MCF 10A (cell line): ENCODE measurements around the gene MAPK14. TPM values are rescaled to one million over a fixed set of nuclear protein-coding genes. Genes with fewer than 3 reads are reported as not detected.

Experiments
- BruUV-seq: library from RNA; stranded (reverse); fragments of 400-500 nt; replicated peaks from 2 replicates; lab custom pipeline; 2021; lab: Mats Ljungman, UMichigan
- CTCF ChIA-PET: fragments of 300-600 bp; sonication (Branson Sonifier 250); formaldehyde crosslinking; extraction: SDS; loops from one replicate; lab custom pipeline; 2021; ENCODE audit warnings: antibody characterized with exemption, inconsistent platforms; lab: Yijun Ruan, JAX
- POLR2A ChIA-PET: fragments of 300-600, 350-650 bp; sonication (Branson Sonifier 250); formaldehyde crosslinking; extraction: SDS; loops from one replicate; lab custom pipeline; 2020; ENCODE audit warnings: antibody characterized with exemption, inconsistent platforms; lab: Yijun Ruan, JAX
- DNase-seq: peaks from one replicate; pipeline ENCODE4 v3.0.0-alpha.2; 2018; ENCODE audit not compliant: unreplicated experiment
- H3K27ac Mint-ChIP-seq: one replicate; pipeline ENCODE4 v1.8.0; 2022; ENCODE audit warnings: mild to moderate bottlenecking, low read depth, mixed read lengths; ENCODE audit not compliant: unreplicated experiment
- H3K27me3 Mint-ChIP-seq: one replicate; pipeline ENCODE4 v1.8.0; 2022; ENCODE audit warnings: mixed read lengths; ENCODE audit not compliant: insufficient read depth, unreplicated experiment
- H3K36me3 Mint-ChIP-seq: one replicate; pipeline ENCODE4 v1.8.0; 2022; ENCODE audit warnings: mild to moderate bottlenecking, moderate library complexity, mixed read lengths; ENCODE audit not compliant: insufficient read depth, unreplicated experiment
- H3K4me1 Mint-ChIP-seq: one replicate; pipeline ENCODE4 v1.8.0; 2022; ENCODE audit warnings: mixed read lengths; ENCODE audit not compliant: insufficient read depth, unreplicated experiment
- H3K4me3 Mint-ChIP-seq: one replicate; pipeline ENCODE4 v1.8.0; 2022; ENCODE audit warnings: mild to moderate bottlenecking, moderate library complexity, mixed read lengths; ENCODE audit not compliant: unreplicated experiment
- H3K9me3 Mint-ChIP-seq: one replicate; pipeline ENCODE4 v1.8.0; 2022; ENCODE audit warnings: mixed read lengths; ENCODE audit not compliant: unreplicated experiment
- CTCF ChIP-seq: fragments of 200-600 bp; IDR thresholded peaks from one replicate; pipeline ENCODE4 v1.8.0; 2022; ENCODE audit warnings: antibody characterized with exemption, mild to moderate bottlenecking; ENCODE audit not compliant: unreplicated experiment
- intact Hi-C: fragments of 100-400 bp; cut with micrococcal nuclease; formaldehyde crosslinking; loops from 2 replicates; pipeline ENCODE4 v1.14.1; 2022
- total RNA-seq: library from RNA; stranded (reverse); gene quantifications from 2 replicates; pipeline ENCODE4 v1.2.3, GENCODE V29; 2022

MAPK14 gene
- total RNA-seq, 1 experiment from 2014 or later = 42.9 TPM

DNA sequence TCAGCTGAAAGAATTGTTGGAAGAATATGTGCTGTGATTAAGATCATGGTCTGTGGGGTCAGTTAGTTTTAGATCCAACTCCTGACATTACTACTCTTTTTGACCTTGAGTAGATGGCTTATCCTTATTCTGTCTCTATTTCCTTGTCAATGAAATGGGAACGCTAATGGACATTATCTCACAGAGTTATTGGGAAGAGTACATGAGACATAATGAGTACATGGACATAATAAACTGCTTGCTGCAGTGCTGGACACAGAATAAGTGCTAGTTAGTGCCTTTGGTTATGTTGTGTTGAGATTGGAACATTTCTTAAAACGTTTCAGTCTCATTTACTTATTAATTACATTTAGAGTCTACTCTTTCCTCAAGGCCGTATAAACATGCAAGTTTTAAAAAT is 42.6 kb downstream of the MAPK14 start:
- no peaks in the 10 kb centered on the region for H3K27me3 Mint-ChIP-seq
- no peak for DNase-seq
- no peak for TF ChIP-seq CTCF
- H3K36me3 Mint-ChIP-seq = peaks cover 16% of the 10 kb centered on the region
- no peak overlapping the region for H3K27ac Mint-ChIP-seq
- CTCF ChIA-PET = interaction anchor here (2.5 kb wide), 1 partner anchor 25 kb away, joined by 10 read pairs; no protein-coding TSS in a partner anchor
- H3K4me3 Mint-ChIP-seq = no peak overlapping the region
- H3K4me1 Mint-ChIP-seq = peaks cover 21% of the 10 kb centered on the region
- no TSS peak for BruUV-seq
- H3K9me3 Mint-ChIP-seq = peaks cover 7% of the 10 kb centered on the region
- POLR2A ChIA-PET = interaction anchor here (1.3 to 1.4 kb wide), 2 partner anchors 25 to 42 kb away, joined by 3 to 8 read pairs; partner anchors contain the start of gene MAPK14
- intact Hi-C loops = no loop called here

DNA sequence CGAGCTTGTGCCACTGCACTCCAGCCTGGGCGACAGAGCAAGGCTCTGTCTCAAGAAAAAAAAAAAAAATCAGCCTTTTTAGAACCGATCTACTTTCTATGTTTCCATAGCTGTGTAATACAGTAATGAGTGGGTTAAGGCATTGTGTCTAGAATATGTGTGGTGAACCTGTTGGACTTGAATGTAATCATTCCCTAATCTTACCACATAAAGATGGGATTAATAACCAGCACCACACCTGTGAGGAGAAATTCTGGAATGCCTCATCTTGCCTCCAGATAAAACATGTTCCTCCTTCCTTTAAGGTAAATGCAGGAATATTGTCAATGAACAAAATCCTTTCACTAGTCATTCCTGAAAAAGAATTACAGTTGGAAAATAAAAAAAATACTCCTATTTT is 43.7 kb downstream of the MAPK14 start:
- H3K36me3 Mint-ChIP-seq = peaks cover 26% of the 10 kb centered on the region
- H3K9me3 Mint-ChIP-seq = peaks cover 7% of the 10 kb centered on the region
- peaks cover 13% of the 10 kb centered on the region for H3K4me1 Mint-ChIP-seq
- DNase-seq = no peak
- CTCF ChIA-PET = interaction anchor here (2.0 kb wide), 1 partner anchor 24 kb away, joined by 10 read pairs; no protein-coding TSS in a partner anchor
- BruUV-seq = no TSS peak
- intact Hi-C loops = no loop called here
- no peaks in the 10 kb centered on the region for H3K27me3 Mint-ChIP-seq
- no peak for TF ChIP-seq CTCF
- H3K27ac Mint-ChIP-seq = no peak overlapping the region
- POLR2A ChIA-PET = interaction anchor here (1.3 kb wide), 1 partner anchor 43 kb away, joined by 8 read pairs; the partner anchor contains the start of gene MAPK14
- no peak overlapping the region for H3K4me3 Mint-ChIP-seq

GRCh38 chr6:36071714-36072113 is 44.1 kb downstream of the MAPK14 start:
- H3K36me3 Mint-ChIP-seq = peaks cover 31% of the 10 kb centered on the region
- CTCF ChIA-PET = interaction anchor here (2.0 kb wide), 1 partner anchor 23 kb away, joined by 10 read pairs; no protein-coding TSS in a partner anchor
- H3K9me3 Mint-ChIP-seq = peaks cover 7% of the 10 kb centered on the region
- TF ChIP-seq CTCF = no peak
- no TSS peak for BruUV-seq
- no peak overlapping the region for H3K27ac Mint-ChIP-seq
- no peak for DNase-seq
- POLR2A ChIA-PET = interaction anchor here (1.3 kb wide), 1 partner anchor 44 kb away, joined by 8 read pairs; the partner anchor contains the start of gene MAPK14
- intact Hi-C loops = no loop called here
- no peak overlapping the region for H3K4me3 Mint-ChIP-seq
- peaks cover 9% of the 10 kb centered on the region for H3K4me1 Mint-ChIP-seq
- H3K27me3 Mint-ChIP-seq = no peaks in the 10 kb centered on the region

DNA sequence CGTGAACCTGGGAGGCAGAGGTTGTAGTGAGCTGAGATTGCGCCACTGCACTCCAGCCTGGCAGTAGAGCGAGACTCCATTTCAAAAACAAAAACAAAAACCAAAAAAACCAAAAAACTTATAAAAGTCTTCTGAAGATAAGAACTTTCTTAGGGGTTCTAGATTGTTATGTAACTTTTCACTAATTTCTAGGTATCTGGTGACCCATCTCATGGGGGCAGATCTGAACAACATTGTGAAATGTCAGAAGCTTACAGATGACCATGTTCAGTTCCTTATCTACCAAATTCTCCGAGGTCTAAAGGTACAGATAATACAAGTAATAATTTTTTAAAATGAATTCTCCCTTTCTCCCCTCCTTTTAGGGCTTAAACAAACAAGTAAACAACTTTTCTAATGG is 45.1 kb downstream of the MAPK14 start:
- Mint-ChIP-seq H3K4me1 (peaks cover 3% of the 10 kb centered on the region), H3K4me3 (no peak overlapping the region), H3K9me3 (peaks cover 5% of the 10 kb centered on the region), H3K36me3 (peaks cover 40% of the 10 kb centered on the region), H3K27ac (no peak overlapping the region), H3K27me3 (no peaks in the 10 kb centered on the region)
- ChIA-PET POLR2A (interaction anchor here (1.0 to 1.6 kb wide), 3 partner anchors 11 to 44 kb away, joined by 4 to 11 read pairs (median 4); partner anchors contain the start of gene MAPK14), CTCF (interaction anchor here (1.8 to 2.0 kb wide), 2 partner anchors 22 kb away, joined by 10 to 12 read pairs; no protein-coding TSS in a partner anchor)
- TF ChIP-seq CTCF = no peak
- no peak for DNase-seq
- intact Hi-C loops = no loop called here
- BruUV-seq = no TSS peak
